ENCODE data around the gene RPL11.
"Not testable (repeated sequence)": the region's sequence is repeated elsewhere in the genome, so short reads cannot be mapped to it uniquely, and the experiment has no call there.

RPL11 gene

GRCh38 chr1:23685197-23685596 lies 6.4 kb upstream of the RPL11 start:
- DNase-seq (ENCODE audit: low spot score): not testable (repeated sequence)

GRCh38 chr1:23687680-23688079 lies 3.9 kb upstream of the RPL11 start:
- not testable (repeated sequence) for DNase-seq (ENCODE audit: low spot score)

GRCh38 chr1:23688281-23688680 lies 3.3 kb upstream of the RPL11 start:
- DNase-seq (ENCODE audit: low spot score): not testable (repeated sequence)

- peak; percentile 18 for DNase-seq (ENCODE audit: low spot score)
These were observed 784 bp downstream of the RPL11 start for GRCh38 chr1:23692308-23692871.

GRCh38 chr1:23693599-23693998 lies 2.0 kb downstream of the RPL11 start:
- DNase-seq (ENCODE audit: low spot score): no peak

GRCh38 chr1:23694371-23694770 lies 2.8 kb downstream of the RPL11 start:
- no peak for DNase-seq (ENCODE audit: low spot score)

- no peak for DNase-seq (ENCODE audit: low spot score)
These were observed 4.1 kb downstream of the RPL11 start for GRCh38 chr1:23695667-23696066.

GRCh38 chr1:23696335-23696989 lies 4.9 kb downstream of the RPL11 start:
- DNase-seq (ENCODE audit: low spot score): no peak

GRCh38 chr1:23698466-23698865 lies 6.9 kb downstream of the RPL11 start:
- DNase-seq (ENCODE audit: low spot score): no peak

GRCh38 chr1:23699280-23700179 lies 7.9 kb downstream of the RPL11 start:
- peak; percentile 29 for DNase-seq (ENCODE audit: low spot score)

- no peak for DNase-seq (ENCODE audit: low spot score)
These were observed 9.7 kb downstream of the RPL11 start for GRCh38 chr1:23701310-23701709.

- DNase-seq (ENCODE audit: low spot score): no peak
These were observed 10.4 kb downstream of the RPL11 start for GRCh38 chr1:23701996-23702395.

- no peak for DNase-seq (ENCODE audit: low spot score)
These were observed 13.4 kb downstream of the RPL11 start for GRCh38 chr1:23704834-23705495.

- no peak for DNase-seq (ENCODE audit: low spot score)
These were observed 17.6 kb downstream of the RPL11 start for GRCh38 chr1:23709229-23709628.

- DNase-seq (ENCODE audit: low spot score): peak; percentile 42
These were observed 26.9 kb downstream of the RPL11 start for GRCh38 chr1:23718482-23718881.

GRCh38 chr1:23719162-23719820 lies 27.7 kb downstream of the RPL11 start:
- peak; percentile 22 for DNase-seq (ENCODE audit: low spot score)

GRCh38 chr1:23720256-23720995 lies 28.8 kb downstream of the RPL11 start:
- no peak for DNase-seq (ENCODE audit: low spot score)

GRCh38 chr1:23722652-23723051 lies 31.0 kb downstream of the RPL11 start:
- DNase-seq (ENCODE audit: low spot score): no peak

- DNase-seq (ENCODE audit: low spot score): no peak
These were observed 35.1 kb downstream of the RPL11 start for GRCh38 chr1:23726686-23727085.

GRCh38 chr1:23727362-23727811 lies 35.8 kb downstream of the RPL11 start:
- no peak for DNase-seq (ENCODE audit: low spot score)
